Astrocyte (in vitro differentiated cells and primary cell): ENCODE results near the gene RDM1. TPM values are rescaled to one million over a fixed set of nuclear protein-coding genes. Genes with fewer than 3 reads are reported as not detected.

Experiments used
- DNase-seq: peaks from one replicate; pipeline ENCODE4 v3.0.0-alpha.2; 2010; ENCODE audit warnings: low read depth
- FAIRE-seq: peaks from 2 replicates; lab custom pipeline; 2011; peaks lifted over from hg19 to GRCh38; lab: Jason Lieb, UNC
- H2AFZ ChIP-seq: 2 replicates; pipeline ENCODE4 v1.6.0; 2012; ENCODE audit warnings: low read depth, low read length, inconsistent platforms
- H3K27ac ChIP-seq: 2 replicates; pipeline ENCODE4 v1.5.1; 2011; ENCODE audit warnings: low read depth, low read length, inconsistent platforms
- H3K27me3 ChIP-seq: 2 replicates; pipeline ENCODE4 v1.6.0; 2011; ENCODE audit warnings: low read length, inconsistent platforms; ENCODE audit not compliant: insufficient read depth
- H3K36me3 ChIP-seq: 2 replicates; pipeline ENCODE4 v1.5.1; 2011; ENCODE audit warnings: low read length, inconsistent platforms; ENCODE audit not compliant: insufficient read depth
- H3K4me1 ChIP-seq: 2 replicates; pipeline ENCODE4 v1.5.1; 2011; ENCODE audit warnings: low read length, inconsistent platforms; ENCODE audit not compliant: insufficient read depth
- H3K4me2 ChIP-seq: 2 replicates; pipeline ENCODE4 v1.6.0; 2012; ENCODE audit warnings: low read length, inconsistent platforms
- H3K4me3 ChIP-seq: 2 replicates; pipeline ENCODE4 v1.5.1; 2011; ENCODE audit warnings: low read depth, mild to moderate bottlenecking, low read length, inconsistent platforms; ENCODE audit not compliant: insufficient read depth
- H3K79me2 ChIP-seq: 2 replicates; pipeline ENCODE4 v1.6.0; 2012; ENCODE audit warnings: mild to moderate bottlenecking, low read length, inconsistent platforms; ENCODE audit not compliant: insufficient read depth
- H3K9ac ChIP-seq: 2 replicates; pipeline ENCODE4 v1.6.0; 2012; ENCODE audit warnings: mild to moderate bottlenecking, low read length, inconsistent platforms
- H3K9me3 ChIP-seq: 2 replicates; pipeline ENCODE4 v1.5.1; 2012; ENCODE audit warnings: low read depth, mild to moderate bottlenecking, low read length, inconsistent platforms; ENCODE audit not compliant: insufficient read depth
- H4K20me1 ChIP-seq: 2 replicates; pipeline ENCODE4 v1.6.0; 2012; ENCODE audit warnings: low read length, inconsistent platforms; ENCODE audit not compliant: insufficient read depth
- H3K27ac Mint-ChIP-seq: one replicate; pipeline ENCODE4 v1.8.0; 2021; ENCODE audit warnings: mild to moderate bottlenecking, mixed read lengths; ENCODE audit not compliant: unreplicated experiment
- H3K27me3 Mint-ChIP-seq: one replicate; pipeline ENCODE4 v1.8.0; 2021; ENCODE audit warnings: low read depth, mixed read lengths; ENCODE audit not compliant: unreplicated experiment
- H3K36me3 Mint-ChIP-seq: one replicate; pipeline ENCODE4 v1.8.0; 2021; ENCODE audit warnings: low read depth, mixed read lengths; ENCODE audit not compliant: unreplicated experiment
- H3K4me1 Mint-ChIP-seq: one replicate; pipeline ENCODE4 v1.8.0; 2021; ENCODE audit warnings: low read depth, mixed read lengths; ENCODE audit not compliant: unreplicated experiment
- H3K4me3 Mint-ChIP-seq: one replicate; pipeline ENCODE4 v1.8.0; 2021; ENCODE audit warnings: mild to moderate bottlenecking, moderate library complexity, mixed read lengths; ENCODE audit not compliant: unreplicated experiment
- H3K9me3 Mint-ChIP-seq: one replicate; pipeline ENCODE4 v1.8.0; 2021; ENCODE audit warnings: mild to moderate bottlenecking, mixed read lengths; ENCODE audit not compliant: unreplicated experiment
- CTCF ChIP-seq: IDR thresholded peaks from 2 replicates; pipeline ENCODE4 v1.5.1; 2011; ENCODE audit warnings: low read depth, mild to moderate bottlenecking, inconsistent platforms, low read length, moderate library complexity; ENCODE audit not compliant: insufficient read depth
- EZH2 ChIP-seq: IDR thresholded peaks from 2 replicates; pipeline ENCODE4 v1.6.1; 2012; ENCODE audit warnings: mild to moderate bottlenecking, low read length, inconsistent platforms; ENCODE audit not compliant: insufficient read depth
- total RNA-seq: library from RNA; stranded (reverse); gene quantifications from 2 replicates; pipeline ENCODE4 v1.2.1, GENCODE V29; 2021

RDM1 gene
- total RNA-seq, 1 donor from 2014 or later, result not detected

GRCh38 chr17:35912339-35912912 is 18.1 kb downstream of the RDM1 start:
- Histone ChIP-seq H3K36me3 (no peaks in the 10 kb centered on the region), H3K27ac (no peak overlapping the region), H3K27me3 (no peaks in the 10 kb centered on the region), H3K79me2 (no peaks in the 10 kb centered on the region), H3K9ac (no peak overlapping the region), H3K4me2 (no peak overlapping the region), H3K4me1 (no peaks in the 10 kb centered on the region), H3K4me3 (no peak overlapping the region), H2AFZ (no peak overlapping the region), H4K20me1 (no peaks in the 10 kb centered on the region), H3K9me3 (no peaks in the 10 kb centered on the region)
- Mint-ChIP-seq H3K9me3 (peaks cover 31% of the 10 kb centered on the region), H3K4me3 (no peak overlapping the region), H3K27me3 (peaks cover 59% of the 10 kb centered on the region), H3K27ac (no peak overlapping the region), H3K4me1 (no peaks in the 10 kb centered on the region), H3K36me3 (peaks cover 4% of the 10 kb centered on the region)
- FAIRE-seq (no peak), DNase-seq (no peak)
- no peak for TF ChIP-seq EZH2
- no peak for TF ChIP-seq CTCF

GRCh38 chr17:35909408-35909807 is 21.2 kb downstream of the RDM1 start:
- no peaks in the 10 kb centered on the region for H3K27me3 ChIP-seq
- no peaks in the 10 kb centered on the region for H3K36me3 ChIP-seq
- no peaks in the 10 kb centered on the region for H3K4me1 ChIP-seq
- no peak overlapping the region for H3K4me3 Mint-ChIP-seq
- peaks cover 4% of the 10 kb centered on the region for H3K36me3 Mint-ChIP-seq
- no peak overlapping the region for H3K27ac Mint-ChIP-seq
- FAIRE-seq, result no peak
- no peak overlapping the region for H3K4me3 ChIP-seq
- H3K9ac ChIP-seq, result no peak overlapping the region
- peaks cover 57% of the 10 kb centered on the region for H3K27me3 Mint-ChIP-seq
- H3K9me3 Mint-ChIP-seq, result peaks cover 25% of the 10 kb centered on the region
- H4K20me1 ChIP-seq, result no peaks in the 10 kb centered on the region
- no peaks in the 10 kb centered on the region for H3K79me2 ChIP-seq
- TF ChIP-seq EZH2 (no peak), CTCF (no peak)
- H3K4me1 Mint-ChIP-seq, result no peaks in the 10 kb centered on the region
- no peak overlapping the region for H2AFZ ChIP-seq
- no peak overlapping the region for H3K4me2 ChIP-seq
- no peak for DNase-seq
- no peak overlapping the region for H3K27ac ChIP-seq
- H3K9me3 ChIP-seq, result no peaks in the 10 kb centered on the region

- Mint-ChIP-seq H3K36me3 (peaks cover 3% of the 10 kb centered on the region), H3K4me1 (peaks cover 7% of the 10 kb centered on the region), H3K27me3 (peaks cover 46% of the 10 kb centered on the region), H3K27ac (no peak overlapping the region), H3K9me3 (peaks cover 18% of the 10 kb centered on the region), H3K4me3 (no peak overlapping the region)
- Histone ChIP-seq H3K4me1 (no peaks in the 10 kb centered on the region), H3K9me3 (no peaks in the 10 kb centered on the region), H3K4me3 (no peak overlapping the region), H3K27me3 (no peaks in the 10 kb centered on the region), H3K36me3 (no peaks in the 10 kb centered on the region), H4K20me1 (no peaks in the 10 kb centered on the region), H2AFZ (no peak overlapping the region), H3K79me2 (no peaks in the 10 kb centered on the region), H3K9ac (no peak overlapping the region), H3K4me2 (no peak overlapping the region), H3K27ac (no peak overlapping the region)
- no peak for TF ChIP-seq EZH2
- no peak for TF ChIP-seq CTCF
- DNase-seq (no peak), FAIRE-seq (no peak)
These were observed 22.9 kb downstream of the RDM1 start for GRCh38 chr17:35907691-35908090.
